HG03066 (cell line): ENCODE results near the gene FOXD4L6.
"Not testable (repeated sequence)": the region's sequence is repeated elsewhere in the genome, so short reads cannot be mapped to it uniquely, and the experiment has no call there.

Source experiments
- ATAC-seq: cut with Tn5 transposase; IDR thresholded peaks from one replicate; pipeline ENCODE4 v1.9.1; 2021; ENCODE audit warnings: low read depth; ENCODE audit not compliant: unreplicated experiment

FOXD4L6 gene

GRCh38 chr9:41104542-41104941 is 23.9 kb downstream of the FOXD4L6 start:
- not testable (repeated sequence) for ATAC-seq

GRCh38 chr9:41100508-41100907 is 28.0 kb downstream of the FOXD4L6 start:
- ATAC-seq, result not testable (repeated sequence)

- ATAC-seq, result not testable (repeated sequence)
Observed at GRCh38 chr9:41098759-41099158, 29.7 kb downstream of the FOXD4L6 start.

- not testable (repeated sequence) for ATAC-seq
Observed at GRCh38 chr9:41095060-41095459, 33.4 kb downstream of the FOXD4L6 start.

- ATAC-seq, result not testable (repeated sequence)
Observed at GRCh38 chr9:41094010-41094773, 34.3 kb downstream of the FOXD4L6 start.

- not testable (repeated sequence) for ATAC-seq
Observed at GRCh38 chr9:41090922-41091321, 37.6 kb downstream of the FOXD4L6 start.

GRCh38 chr9:41090386-41090785 is 38.1 kb downstream of the FOXD4L6 start:
- not testable (repeated sequence) for ATAC-seq

- ATAC-seq, result not testable (repeated sequence)
Observed at GRCh38 chr9:41088450-41089059, 39.9 kb downstream of the FOXD4L6 start.

GRCh38 chr9:41087929-41088328 is 40.6 kb downstream of the FOXD4L6 start:
- not testable (repeated sequence) for ATAC-seq

GRCh38 chr9:41087157-41087780 is 41.2 kb downstream of the FOXD4L6 start:
- not testable (repeated sequence) for ATAC-seq

GRCh38 chr9:41086685-41087084 is 41.8 kb downstream of the FOXD4L6 start:
- ATAC-seq, result not testable (repeated sequence)

GRCh38 chr9:41086215-41086614 is 42.3 kb downstream of the FOXD4L6 start:
- not testable (repeated sequence) for ATAC-seq

GRCh38 chr9:41082358-41082757 is 46.1 kb downstream of the FOXD4L6 start:
- not testable (repeated sequence) for ATAC-seq

GRCh38 chr9:41079464-41079863 is 49.0 kb downstream of the FOXD4L6 start:
- ATAC-seq, result not testable (repeated sequence)

GRCh38 chr9:41077586-41077985 is 50.9 kb downstream of the FOXD4L6 start:
- ATAC-seq, result not testable (repeated sequence)
